Fibroblast of skin of right biceps (primary cell): ENCODE measurements around the gene SRSF5.
A peak's percentile ranks its signal among the peaks of the same experiment; 100 is the strongest.
"Not testable (repeated sequence)": the region's sequence is repeated elsewhere in the genome, so short reads cannot be mapped to it uniquely, and the experiment has no call there.

Experiments
- DNase-seq: peaks from one replicate; pipeline ENCODE4 v3.0.0-alpha.2; 2013

SRSF5 gene

GRCh38 chr14:69811227-69811867 is 44.4 kb downstream of the SRSF5 start:
- no peak for DNase-seq

DNA sequence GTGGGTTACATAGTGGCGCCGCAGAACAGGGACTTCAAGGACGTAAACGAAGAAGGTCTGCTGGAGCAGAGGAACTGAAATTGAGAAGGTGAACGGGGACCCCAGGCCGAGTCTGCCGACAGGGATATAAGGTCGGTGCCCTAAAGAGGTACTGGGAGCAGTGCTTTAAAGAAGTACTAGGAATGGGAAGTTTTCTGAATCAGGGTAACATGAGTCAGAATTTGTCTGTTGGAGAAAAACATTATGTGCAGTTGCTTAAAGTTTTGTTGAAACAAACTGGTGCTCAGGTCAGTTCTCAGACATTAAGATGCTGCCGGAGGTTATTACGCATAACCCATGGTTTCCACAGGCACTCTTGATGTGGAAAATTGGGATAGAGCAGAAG is 44.9 kb downstream of the SRSF5 start:
- DNase-seq, result no peak

DNA sequence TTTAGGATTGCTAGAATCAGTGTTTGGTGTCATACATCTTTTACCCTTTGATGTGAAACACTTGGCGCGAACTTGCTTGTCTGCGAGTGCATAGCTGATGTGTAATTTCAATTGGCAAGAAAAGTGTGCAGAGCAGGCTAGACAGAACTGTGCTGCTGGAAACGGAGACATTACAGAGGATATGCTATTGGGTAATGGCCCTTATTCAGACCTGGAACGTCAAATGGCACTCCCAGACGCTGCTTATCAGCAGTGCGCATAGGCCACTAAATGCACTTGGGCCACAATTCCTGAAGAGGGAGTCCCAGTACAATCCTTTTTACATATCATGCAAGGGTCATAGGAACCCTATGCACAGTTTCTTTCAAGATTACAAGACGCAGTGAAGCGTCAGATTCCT is 45.8 kb downstream of the SRSF5 start:
- DNase-seq, result no peak

DNA sequence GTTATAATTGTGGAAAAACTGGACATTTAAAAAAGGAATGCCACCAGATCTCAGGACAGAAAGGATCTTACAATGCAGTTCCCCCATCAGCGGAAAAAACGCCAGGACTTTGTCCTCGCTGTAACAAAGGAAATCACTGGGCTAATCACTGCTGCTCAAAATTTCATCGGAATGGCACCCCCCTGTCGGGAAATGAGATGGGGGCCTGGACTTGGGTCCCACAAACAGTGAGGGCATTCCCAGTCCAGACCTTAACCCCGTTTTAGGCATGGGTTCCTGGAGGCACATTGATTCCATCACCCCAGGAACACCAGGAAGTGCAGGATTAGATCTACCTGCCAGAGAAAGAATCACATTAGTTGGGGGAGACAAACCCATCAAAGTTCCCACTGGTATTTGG is 46.4 kb downstream of the SRSF5 start:
- DNase-seq, result not testable (repeated sequence)

DNA sequence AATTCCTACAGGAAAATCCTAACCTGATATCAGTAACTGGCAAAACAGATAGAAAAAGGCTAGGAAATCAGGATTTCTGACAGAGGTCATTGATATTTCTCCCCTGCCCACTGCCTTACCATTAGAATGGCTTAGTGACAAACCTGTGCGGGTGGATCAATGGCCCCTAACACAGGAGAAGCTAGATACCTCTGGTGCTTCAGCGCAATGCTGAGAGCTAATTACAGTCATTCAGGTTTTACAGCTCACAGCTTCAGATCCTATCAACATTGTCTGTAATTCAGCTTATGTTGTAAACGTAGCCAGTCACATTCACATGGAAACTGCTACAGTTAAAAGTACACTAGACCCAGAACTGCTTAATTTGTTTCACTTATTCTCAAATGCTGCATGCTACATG is 47.5 kb downstream of the SRSF5 start:
- DNase-seq, result no peak

GRCh38 chr14:69815556-69815955 is 48.6 kb downstream of the SRSF5 start:
- no peak for DNase-seq

- DNase-seq, result no peak
Observed at GRCh38 chr14:69816216-69816615, 49.3 kb downstream of the SRSF5 start.

DNA sequence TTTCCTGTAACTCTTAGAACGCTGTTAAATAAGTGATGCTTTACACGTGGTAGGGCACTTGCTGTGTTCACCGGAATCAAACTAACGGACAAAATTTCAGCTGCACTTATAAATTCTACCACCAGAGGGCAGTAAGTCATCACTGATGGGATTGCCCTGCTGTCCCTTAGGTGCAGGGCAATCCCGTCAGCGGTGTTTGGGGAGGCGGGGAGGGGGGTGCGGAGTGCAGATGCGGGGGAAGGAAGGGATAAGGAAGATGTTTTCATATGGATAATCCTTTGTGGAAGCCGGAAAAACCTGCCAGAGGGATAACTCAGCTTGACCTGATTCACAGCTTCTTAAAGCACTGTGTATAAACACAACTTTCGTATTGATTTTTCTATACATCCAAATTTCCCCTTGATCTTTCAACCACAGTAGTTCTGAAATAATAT is 51.8 kb downstream of the SRSF5 start:
- DNase-seq, result peak; percentile 56

DNA sequence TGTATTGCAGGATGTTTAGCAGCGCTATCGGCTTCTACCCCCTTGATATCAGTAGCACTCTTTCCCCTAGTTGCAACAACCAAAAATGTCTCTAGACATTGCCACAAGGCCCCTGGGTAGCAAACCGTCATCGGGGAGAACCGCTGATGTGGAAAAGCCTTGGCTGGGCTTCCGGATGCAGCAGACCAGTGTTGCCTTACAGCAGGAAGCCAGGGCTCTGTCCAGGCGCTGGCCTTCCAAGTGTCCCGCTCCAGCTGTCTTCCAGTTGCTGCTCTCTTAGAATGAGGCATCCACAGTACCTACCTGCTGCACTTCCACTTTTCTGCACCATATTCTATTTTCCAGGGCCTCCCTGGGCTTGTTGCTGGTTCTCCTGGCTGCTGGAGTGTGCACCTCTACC is 52.7 kb downstream of the SRSF5 start:
- DNase-seq, result no peak

- no peak for DNase-seq
Observed at GRCh38 chr14:69820991-69821390, 54.0 kb downstream of the SRSF5 start.
